Testis (tissue), 5 donors: Measurements from ENCODE around the gene SUMO1. TPM values are rescaled to one million over a fixed set of nuclear protein-coding genes. Genes with fewer than 3 reads are reported as not detected.
"Not testable (repeated sequence)": the region's sequence is repeated elsewhere in the genome, so short reads cannot be mapped to it uniquely, and the experiment has no call there.

Experiments
- DNase-seq: peaks from one replicate; pipeline ENCODE4 v3.0.0-alpha.2; 2019
- H3K27ac ChIP-seq, 2 donors: fragments of 200-600 bp; sonication (generic); one replicate each; pipeline ENCODE4 v1.5.1; 2019
- H3K27me3 ChIP-seq: fragments of 200-600 bp; sonication (generic); one replicate; pipeline ENCODE4 v1.5.1; 2019
- H3K36me3 ChIP-seq: fragments of 200-600 bp; sonication (generic); one replicate; pipeline ENCODE4 v1.5.1; 2017; ENCODE audit warnings: low read depth; ENCODE audit errors: missing control alignments
- H3K4me1 ChIP-seq: fragments of 200-600 bp; sonication (generic); one replicate; pipeline ENCODE4 v1.5.1; 2019
- H3K4me3 ChIP-seq, 2 donors: fragments of 200-600 bp; sonication (generic); one replicate each; pipeline ENCODE4 v1.5.1; 2017 to 2019
- H3K9me3 ChIP-seq: fragments of 200-600 bp; sonication (generic); one replicate; pipeline ENCODE4 v1.5.1; 2017
- POLR2A ChIP-seq: fragments of 450-650 bp; IDR thresholded peaks from one replicate; pipeline ENCODE4 v1.6.1; 2017; ENCODE audit warnings: antibody characterized with exemption, mild to moderate bottlenecking, moderate library complexity
- WGBS, 2 donors: methylation state at CpG; one replicate each; pipeline ENCODE4 v1.1.5; 2018; 5-methylcytosine and 5-hydroxymethylcytosine counted together
- intact Hi-C: fragments of 100-400 bp; cut with DNase I; formaldehyde crosslinking; loops from one replicate; pipeline ENCODE4 v1.15.1; 2023; ENCODE audit warnings: low total_unique reads
- long read RNA-seq, 2 donors: transcript quantifications; one replicate each; lab custom pipeline, GENCODE V29; 2026
- polyA plus RNA-seq: library from polyadenylated mRNA; stranded (reverse); fragments of 350-450 nt; fragmentation: Illumina TruSeq; extraction: RNeasy Lipid Tissue Mini Kit (QIAGEN cat#74804); gene quantifications from one replicate; pipeline ENCODE4 v1.2.3, GENCODE V29; 2014; ENCODE audit warnings: low read depth, low replicate concordance; ENCODE audit not compliant: insufficient read depth
- total RNA-seq, 2 donors: library from RNA; depleted of rRNA; stranded (reverse); fragments of >200 nt; gene quantifications; one replicate each; pipeline ENCODE4 v1.2.3, GENCODE V29; 2016
- TF ChIP-seq, protein P1 (sequence below), 3 experiments: fragments of 450-650 bp in 2 of 3; fragments of 200-600 bp in 1 of 3; sonication (generic) in 1 of 3; IDR thresholded peaks; one replicate each; pipeline ENCODE4 v1.5.1; 2016 to 2019; ENCODE audit warnings: antibody characterized with exemption in 3 of 3, mild to moderate bottlenecking in 2 of 3, moderate library complexity in 1 of 3

The SUMO1 gene
- total RNA-seq (10 to 100 TPM; 59.0 to 61.4 TPM), polyA plus RNA-seq (98.8 TPM)
- long read RNA-seq, donor 1, transcript SUMO1-203 (5 exons, 1,536 nt): major isoform, 106 of 116 reads
- long read RNA-seq, donor 1, transcript SUMO1-205 (5 exons, 534 nt): minor isoform, 5 of 116 reads
- long read RNA-seq, donor 1, partial matches to known transcripts: 0 of 116 reads
- long read RNA-seq, donor 1, other reads (novel, unspliced or antisense): 0 of 116 reads
- long read RNA-seq, donor 2, transcript SUMO1-203 (5 exons, 1,536 nt): major isoform, 72 of 73 reads
- long read RNA-seq, donor 2, partial matches to known transcripts: 0 of 73 reads
- long read RNA-seq, donor 2, other reads (novel, unspliced or antisense): 0 of 73 reads

DNA sequence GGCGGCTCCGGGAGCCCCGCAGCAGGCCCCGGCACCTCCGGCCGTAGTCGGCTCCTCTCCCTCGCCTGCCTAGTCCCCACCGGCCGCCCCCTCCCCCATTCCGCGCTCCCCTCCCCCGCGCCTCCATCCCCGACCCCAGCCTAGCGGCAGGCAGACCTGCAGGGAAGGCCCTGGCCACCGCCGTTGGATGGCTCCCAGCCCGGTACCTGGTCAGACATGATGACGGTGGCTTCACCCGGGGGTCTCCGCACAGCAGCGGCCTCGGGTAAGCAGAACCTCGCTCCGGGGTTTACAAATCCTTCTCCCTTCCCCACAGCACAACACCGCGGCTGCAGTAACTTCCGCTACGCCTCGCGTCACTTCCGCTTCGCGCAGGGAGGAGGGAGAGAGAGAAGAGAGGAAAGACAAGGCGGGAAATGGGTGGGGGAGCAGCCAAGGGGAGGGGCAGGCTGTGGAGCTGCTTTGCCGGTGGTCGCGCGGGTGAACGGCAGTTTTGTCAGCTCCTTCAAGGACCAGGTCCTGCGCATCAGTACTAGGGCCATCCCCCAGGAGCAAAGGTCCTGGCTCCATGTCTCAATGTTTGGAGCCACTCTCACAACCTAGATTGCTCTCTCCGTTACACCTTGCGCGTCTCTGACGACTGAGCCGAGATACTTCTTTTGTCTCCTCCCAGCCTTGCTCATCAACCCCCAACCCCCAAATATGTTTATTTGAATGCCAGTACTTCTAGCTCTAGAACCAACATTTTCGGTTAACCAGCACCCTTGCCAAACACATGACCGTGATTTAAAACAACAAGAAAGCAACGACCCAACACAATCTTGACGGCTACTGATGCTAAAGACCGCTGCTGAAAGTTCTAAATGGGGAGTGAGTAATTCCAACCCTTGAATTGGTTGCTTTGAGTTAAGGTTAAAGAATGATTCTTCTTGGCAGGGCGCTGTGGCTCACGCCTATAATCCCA lies at the start of gene SUMO1:
TSS of gene SUMO1 (minus strand) at position 364 of the 964 bp plus-strand sequence. CDS start at position 218, 146 bp downstream.
- Histone ChIP-seq H3K4me1 (peaks cover 11% of the 10 kb centered on the region), H3K9me3 (no peaks in the 10 kb centered on the region), H3K27me3 (no peaks in the 10 kb centered on the region), H3K36me3 (no peaks in the 10 kb centered on the region), H3K4me3 (peak within 1 kb of the TSS; percentile 90 to 96), H3K27ac (peak within 1 kb of the TSS; percentile 92 to 95)
- DNase-seq: peak; percentile 96
- 3% methylated on average over 34 to 41 of the region's 54 CpGs for WGBS, 2 donors
- intact Hi-C loops: no loop called here
- TF ChIP-seq POLR2A: no peak
- TF ChIP-seq, protein P1, sequence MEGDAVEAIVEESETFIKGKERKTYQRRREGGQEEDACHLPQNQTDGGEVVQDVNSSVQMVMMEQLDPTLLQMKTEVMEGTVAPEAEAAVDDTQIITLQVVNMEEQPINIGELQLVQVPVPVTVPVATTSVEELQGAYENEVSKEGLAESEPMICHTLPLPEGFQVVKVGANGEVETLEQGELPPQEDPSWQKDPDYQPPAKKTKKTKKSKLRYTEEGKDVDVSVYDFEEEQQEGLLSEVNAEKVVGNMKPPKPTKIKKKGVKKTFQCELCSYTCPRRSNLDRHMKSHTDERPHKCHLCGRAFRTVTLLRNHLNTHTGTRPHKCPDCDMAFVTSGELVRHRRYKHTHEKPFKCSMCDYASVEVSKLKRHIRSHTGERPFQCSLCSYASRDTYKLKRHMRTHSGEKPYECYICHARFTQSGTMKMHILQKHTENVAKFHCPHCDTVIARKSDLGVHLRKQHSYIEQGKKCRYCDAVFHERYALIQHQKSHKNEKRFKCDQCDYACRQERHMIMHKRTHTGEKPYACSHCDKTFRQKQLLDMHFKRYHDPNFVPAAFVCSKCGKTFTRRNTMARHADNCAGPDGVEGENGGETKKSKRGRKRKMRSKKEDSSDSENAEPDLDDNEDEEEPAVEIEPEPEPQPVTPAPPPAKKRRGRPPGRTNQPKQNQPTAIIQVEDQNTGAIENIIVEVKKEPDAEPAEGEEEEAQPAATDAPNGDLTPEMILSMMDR (IDR thresholded peaks at IDR 0.05): no peak

DNA sequence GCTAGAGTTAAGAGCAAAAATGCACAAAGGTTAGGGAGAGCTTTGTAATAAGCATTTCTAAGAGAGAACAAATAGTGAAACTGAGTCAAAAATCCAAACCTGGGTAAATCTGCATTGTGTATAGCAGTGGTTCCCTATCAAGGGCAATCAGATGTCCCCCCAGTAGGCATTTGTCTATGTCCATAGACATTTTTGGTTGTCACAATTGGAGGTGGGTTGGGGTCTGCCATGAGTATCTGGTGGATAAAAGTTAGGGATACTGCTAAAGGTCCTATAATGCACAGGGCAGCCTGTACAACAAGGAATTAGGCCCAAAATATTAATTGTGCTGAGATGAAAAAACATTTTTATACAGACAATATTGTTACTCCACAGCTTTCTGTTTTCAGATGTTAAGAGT lies 48.2 kb upstream of the SUMO1 start:
- Histone ChIP-seq H3K9me3 (no peaks in the 10 kb centered on the region), H3K36me3 (no peaks in the 10 kb centered on the region), H3K27ac (no peak overlapping the region), H3K27me3 (no peaks in the 10 kb centered on the region), H3K4me3 (no peak overlapping the region), H3K4me1 (no peaks in the 10 kb centered on the region)
- no peak for TF ChIP-seq POLR2A
- TF ChIP-seq, protein P1 (IDR thresholded peaks at IDR 0.05): no peak
- intact Hi-C loops: no loop called here
- no peak for DNase-seq

DNA sequence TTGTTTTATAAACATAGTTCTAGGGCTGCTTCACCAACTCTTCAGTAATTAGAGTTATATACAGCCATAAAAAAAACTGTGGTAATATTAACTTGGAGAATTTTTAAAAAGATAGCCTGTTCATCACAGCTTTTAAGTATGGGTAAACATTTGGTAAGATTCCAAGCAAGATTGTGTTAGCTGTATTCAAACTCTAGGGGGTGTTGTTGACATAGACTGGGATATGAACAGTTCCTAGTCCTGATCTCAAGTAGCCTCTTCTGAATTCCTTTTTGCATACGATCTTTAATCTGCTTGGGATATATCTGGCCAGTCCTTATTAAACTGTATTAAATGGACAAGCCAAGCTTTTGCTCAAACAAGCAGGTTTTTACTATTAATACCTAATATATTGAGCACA lies 40.5 kb upstream of the SUMO1 start:
- no peaks in the 10 kb centered on the region for H3K4me1 ChIP-seq
- no peaks in the 10 kb centered on the region for H3K27me3 ChIP-seq
- H3K27ac ChIP-seq: no peak overlapping the region
- no peak for DNase-seq
- no peak overlapping the region for H3K4me3 ChIP-seq
- intact Hi-C loops: no loop called here
- no peaks in the 10 kb centered on the region for H3K9me3 ChIP-seq
- 24 to 29% methylated on average over 1 of the region's 1 CpG for WGBS, 2 donors
- no peaks in the 10 kb centered on the region for H3K36me3 ChIP-seq
- no peak for TF ChIP-seq POLR2A
- TF ChIP-seq, protein P1 (IDR thresholded peaks at IDR 0.05): peak in 2 of 3 experiments; percentile 32 to 50

DNA sequence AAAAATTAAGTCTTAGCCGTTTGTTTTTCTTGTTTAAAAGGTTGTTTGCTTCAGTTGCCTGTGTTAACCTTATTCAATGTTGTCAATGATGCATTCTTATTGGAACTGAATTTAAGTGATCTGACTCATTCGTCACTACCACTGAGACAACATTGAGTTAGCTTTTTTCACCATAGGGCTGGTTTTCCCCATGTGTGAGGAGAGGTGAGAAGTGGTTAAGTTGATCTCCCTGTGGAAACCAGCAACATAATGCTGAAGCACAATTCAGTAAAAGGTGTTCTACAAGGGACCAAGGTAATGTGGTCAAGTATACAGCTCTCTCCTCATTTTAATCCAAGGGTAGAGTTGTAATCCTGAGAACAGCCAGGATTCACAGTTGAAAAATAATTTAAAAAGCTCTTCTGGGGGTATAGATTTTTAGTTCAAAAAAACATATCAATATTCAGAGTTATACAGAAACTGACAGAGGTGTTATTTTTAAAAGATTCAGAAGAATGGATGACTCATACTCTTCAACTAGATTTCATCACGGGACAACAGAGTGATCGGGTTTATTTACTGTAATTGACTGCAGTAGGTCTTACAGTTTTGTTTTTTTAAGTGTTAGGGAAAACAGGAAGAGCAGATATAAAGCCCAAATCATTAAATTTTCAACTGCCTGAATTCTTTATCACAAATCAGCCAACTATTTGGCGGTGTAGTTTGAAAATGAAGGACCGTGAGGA lies 39.8 kb upstream of the SUMO1 start:
- no peak overlapping the region for H3K27ac ChIP-seq
- no peak for TF ChIP-seq POLR2A
- TF ChIP-seq, protein P1 (IDR thresholded peaks at IDR 0.05): no peak
- H3K9me3 ChIP-seq: no peaks in the 10 kb centered on the region
- H3K36me3 ChIP-seq: no peaks in the 10 kb centered on the region
- H3K4me3 ChIP-seq: no peak overlapping the region
- H3K27me3 ChIP-seq: no peaks in the 10 kb centered on the region
- no peak for DNase-seq
- WGBS, 2 donors: 80 to 82% methylated on average over 6 of the region's 6 CpGs
- intact Hi-C loops: no loop called here
- H3K4me1 ChIP-seq: no peaks in the 10 kb centered on the region

DNA sequence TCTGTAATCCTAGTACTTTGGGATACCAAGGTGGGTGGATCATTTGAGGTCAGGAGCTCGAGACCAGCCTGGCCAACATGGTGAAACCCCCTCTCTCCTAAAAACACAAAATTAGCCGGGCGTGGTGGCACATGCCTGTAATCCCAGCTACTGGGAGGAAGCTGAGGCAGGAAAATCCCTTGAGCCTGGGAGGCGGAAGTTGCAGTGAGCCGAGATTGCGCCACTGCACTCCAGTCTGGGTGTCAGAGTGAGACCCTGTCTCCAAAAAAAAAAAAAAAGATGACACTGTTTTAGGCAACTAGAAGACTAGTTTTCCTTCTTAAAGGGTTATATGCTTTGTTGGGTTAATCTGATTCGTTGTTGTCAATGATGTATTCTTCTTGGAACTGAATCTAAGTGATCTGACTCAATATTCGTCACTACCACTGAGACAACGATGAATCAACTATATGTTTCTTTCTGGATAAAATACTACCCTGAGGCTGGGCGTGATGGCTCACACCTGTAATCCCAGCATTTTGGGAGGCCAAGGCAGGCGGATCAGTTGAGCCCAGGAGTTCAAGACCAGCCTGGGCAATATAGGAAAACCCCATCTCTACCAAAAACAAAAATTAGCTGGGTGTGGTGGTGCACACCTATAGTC lies 37.8 kb upstream of the SUMO1 start:
- intact Hi-C loops, DNase-seq, H3K27ac ChIP-seq, H3K9me3 ChIP-seq, H3K36me3 ChIP-seq, H3K27me3 ChIP-seq, H3K4me3 ChIP-seq, H3K4me1 ChIP-seq: not testable (repeated sequence)
- WGBS, 2 donors: 81 to 90% methylated on average over 11 of the region's 11 CpGs
